SU-DHL-6 (cell line): ENCODE measurements around the gene C20orf204.

Experiments used
- CTCF ChIP-seq: fragments of 200-600 bp; sonication (generic); IDR thresholded peaks from one replicate; pipeline ENCODE4 v1.5.1; 2017; ENCODE audit warnings: antibody characterized with exemption, mild to moderate bottlenecking, low read length, moderate library complexity; ENCODE audit not compliant: insufficient read depth, poor library complexity, severe bottlenecking
- EZH2phosphoT487 ChIP-seq: fragments of 200-600 bp; sonication (generic), shearing (Covaris generic); conservative IDR thresholded peaks from 2 replicates; pipeline ENCODE4 v1.6.1; 2018; ENCODE audit warnings: mild to moderate bottlenecking, antibody characterized with exemption, low read length, moderate library complexity, mixed read lengths

- no peak for TF ChIP-seq CTCF
- TF ChIP-seq EZH2phosphoT487 = no peak
Measured at GRCh38 chr20:64042054-64042781, 6.2 kb downstream of the C20orf204 start.
